Activated T-cell treated with anti-CD3 and anti-CD28 coated beads, Interleukin-2, amount 50 U/mL, for 4 hours (primary cell): ENCODE results near the gene H6PD. TPM values are rescaled to one million over a fixed set of nuclear protein-coding genes. Genes with fewer than 3 reads are reported as not detected.
A peak's percentile ranks its signal among the peaks of the same experiment; 100 is the strongest.
"Not testable (repeated sequence)": the region's sequence is repeated elsewhere in the genome, so short reads cannot be mapped to it uniquely, and the experiment has no call there.

Source experiments
- ATAC-seq, 2 donors: fragments of 200-7000 bp; cut with Tn5 transposase; one replicate each; pipeline ENCODE4 v1.10.0; 2021
- DNase-seq: peaks from one replicate; pipeline ENCODE4 v3.0.0-alpha.2; 2020
- H3K27me3 Mint-ChIP-seq: one replicate; pipeline ENCODE4 v1.8.0; 2021; ENCODE audit warnings: low read depth, mixed read lengths
- H3K36me3 Mint-ChIP-seq: one replicate; pipeline ENCODE4 v1.8.0; 2022; ENCODE audit warnings: mixed read lengths; ENCODE audit not compliant: insufficient read depth
- H3K4me1 Mint-ChIP-seq: one replicate; pipeline ENCODE4 v1.8.0; 2021; ENCODE audit warnings: low read depth, mixed read lengths
- H3K4me3 Mint-ChIP-seq: one replicate; pipeline ENCODE4 v1.8.0; 2021; ENCODE audit warnings: mild to moderate bottlenecking, moderate library complexity, mixed read lengths
- H3K9me3 Mint-ChIP-seq: one replicate; pipeline ENCODE4 v1.8.0; 2021; ENCODE audit warnings: mixed read lengths
- total RNA-seq, 3 donors: library from RNA; stranded (reverse); gene quantifications; one replicate each; pipeline ENCODE4 v1.2.1, GENCODE V29; 2021

H6PD gene
- total RNA-seq, 3 donors from 2014 or later, result 4.7 to 6.1 (median 5.0) TPM

DNA sequence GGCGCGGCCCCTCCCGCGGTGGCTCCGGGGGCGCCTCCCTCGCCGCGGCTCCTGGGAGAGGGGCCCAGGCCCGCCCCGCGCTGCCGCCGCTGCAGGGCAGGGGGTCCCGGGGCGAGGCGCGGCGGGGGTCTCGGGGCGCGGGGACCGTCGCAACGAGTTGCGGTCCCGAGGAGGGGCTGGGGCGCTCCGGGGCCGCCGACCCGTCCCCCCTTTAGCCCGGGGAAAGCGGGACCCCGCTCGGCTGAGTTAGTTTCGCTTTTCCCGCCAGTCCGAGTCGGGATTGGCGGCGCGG lies 58.6 kb downstream of the H6PD start:
- ATAC-seq (peak in 1 of 2 donors; percentile 35), DNase-seq (no peak)
- Mint-ChIP-seq H3K4me1 (peaks cover 23% of the 10 kb centered on the region), H3K27me3 (peaks cover 2% of the 10 kb centered on the region), H3K36me3 (peaks cover 8% of the 10 kb centered on the region), H3K9me3 (peaks cover 5% of the 10 kb centered on the region), H3K4me3 (no peak overlapping the region)

DNA sequence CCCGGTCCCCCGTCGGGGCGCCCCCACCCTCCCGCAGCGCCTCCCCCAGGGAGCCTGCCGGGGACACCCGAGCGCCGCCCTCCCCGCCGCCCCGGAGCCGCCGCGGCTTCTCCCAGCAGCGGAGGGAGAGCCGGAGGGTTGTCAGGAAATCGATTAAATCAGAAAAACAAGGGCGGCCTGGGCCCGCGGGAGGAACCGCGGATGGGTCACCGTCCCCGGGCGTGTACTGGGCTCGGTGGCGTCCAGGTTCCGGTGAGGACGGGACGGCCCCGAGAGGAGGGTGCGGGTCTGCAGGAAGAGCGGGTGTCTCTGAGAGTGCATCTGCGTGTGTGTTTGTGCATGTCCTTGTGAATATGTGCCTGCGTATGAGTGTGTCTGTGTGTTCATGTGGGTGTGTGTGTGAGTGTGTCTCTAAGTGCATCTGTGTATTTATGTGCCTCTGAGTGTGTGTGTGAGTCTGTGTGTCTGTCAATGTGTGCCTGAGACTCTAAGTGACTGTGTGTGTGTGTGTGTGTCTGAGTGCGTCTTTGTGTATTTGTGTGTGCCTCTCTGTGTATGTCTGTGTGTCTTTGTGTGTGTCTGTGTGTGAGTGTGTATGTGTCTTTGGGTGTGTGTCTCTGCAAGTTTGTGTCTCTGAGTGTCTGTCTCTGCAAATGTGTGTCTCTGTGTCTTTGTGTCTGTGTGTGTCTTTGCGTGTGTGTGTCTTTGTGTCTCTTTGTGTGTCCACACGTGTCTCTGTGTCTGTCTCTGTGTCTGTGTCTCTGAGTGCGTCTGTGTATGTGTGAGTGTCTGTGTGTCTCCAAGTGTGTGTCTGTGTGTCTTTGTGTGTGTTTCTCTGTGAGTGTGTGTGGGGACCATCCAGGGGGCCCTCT lies 59.2 kb downstream of the H6PD start:
- ATAC-seq (peak; percentile 27 to 31), DNase-seq (peak; percentile 28)
- Mint-ChIP-seq H3K27me3 (peaks cover 2% of the 10 kb centered on the region), H3K9me3 (peaks cover 4% of the 10 kb centered on the region), H3K36me3 (peaks cover 8% of the 10 kb centered on the region), H3K4me1 (peaks cover 23% of the 10 kb centered on the region), H3K4me3 (no peak overlapping the region)

DNA sequence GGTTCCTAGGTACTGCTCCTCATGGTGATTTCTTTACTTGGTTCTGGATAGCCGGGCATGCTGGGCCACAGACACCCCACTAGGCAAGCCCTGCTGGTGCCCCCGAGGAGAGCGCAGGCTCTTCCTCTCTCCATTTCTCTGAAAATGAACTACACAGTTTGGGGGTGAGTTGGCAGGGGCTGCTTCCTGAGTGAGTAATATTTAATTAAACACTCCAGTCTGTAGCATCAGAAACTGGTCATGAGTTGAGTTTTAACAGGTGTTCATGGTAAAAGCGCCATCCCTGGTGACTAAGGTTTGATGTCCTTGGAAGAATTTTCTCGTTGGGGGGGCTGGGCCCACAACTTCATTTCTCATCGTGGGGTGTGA lies 59.8 kb downstream of the H6PD start:
- H3K4me3 Mint-ChIP-seq, result no peak overlapping the region
- DNase-seq, result no peak
- no peaks in the 10 kb centered on the region for H3K9me3 Mint-ChIP-seq
- H3K36me3 Mint-ChIP-seq, result peaks cover 7% of the 10 kb centered on the region
- H3K4me1 Mint-ChIP-seq, result peaks cover 23% of the 10 kb centered on the region
- ATAC-seq, result peak; percentile 51 to 67
- H3K27me3 Mint-ChIP-seq, result peaks cover 2% of the 10 kb centered on the region

- no peak overlapping the region for H3K4me3 Mint-ChIP-seq
- peaks cover 18% of the 10 kb centered on the region for H3K4me1 Mint-ChIP-seq
- H3K36me3 Mint-ChIP-seq, result peaks cover 7% of the 10 kb centered on the region
- H3K9me3 Mint-ChIP-seq, result no peaks in the 10 kb centered on the region
- H3K27me3 Mint-ChIP-seq, result peaks cover 2% of the 10 kb centered on the region
- no peak for DNase-seq
- ATAC-seq, result peak; percentile 8 to 17
These were observed 60.5 kb downstream of the H6PD start for GRCh38 chr1:9294910-9295636.

GRCh38 chr1:9295884-9296283 lies 61.3 kb downstream of the H6PD start:
- Mint-ChIP-seq H3K36me3 (peaks cover 10% of the 10 kb centered on the region), H3K9me3 (no peaks in the 10 kb centered on the region), H3K4me1 (peaks cover 22% of the 10 kb centered on the region), H3K27me3 (peaks cover 2% of the 10 kb centered on the region), H3K4me3 (no peak overlapping the region)
- ATAC-seq (no peak), DNase-seq (no peak)

DNA sequence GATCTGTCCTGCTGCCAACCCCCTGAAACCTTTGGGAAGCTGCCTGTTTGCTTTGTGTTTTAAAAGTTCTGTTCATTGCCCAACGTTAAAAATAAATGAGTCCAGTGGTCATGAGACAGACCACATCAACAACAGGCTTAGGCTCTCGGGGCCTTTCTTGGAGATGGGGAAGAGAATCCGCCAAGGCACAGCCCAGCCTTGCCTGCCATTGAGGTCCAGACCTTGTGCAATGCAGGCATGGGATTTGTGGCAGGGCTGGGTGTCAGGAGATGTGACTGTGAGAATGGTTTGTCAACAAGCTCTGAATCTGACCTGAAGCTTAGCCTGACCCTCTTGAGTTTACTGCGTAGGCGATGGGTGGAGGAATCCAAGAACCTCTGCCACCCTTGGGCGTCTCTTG lies 62.3 kb downstream of the H6PD start:
- H3K27me3 Mint-ChIP-seq, result peaks cover 2% of the 10 kb centered on the region
- no peak for ATAC-seq
- no peak overlapping the region for H3K4me3 Mint-ChIP-seq
- peaks cover 13% of the 10 kb centered on the region for H3K36me3 Mint-ChIP-seq
- no peak for DNase-seq
- H3K4me1 Mint-ChIP-seq, result peaks cover 22% of the 10 kb centered on the region
- no peaks in the 10 kb centered on the region for H3K9me3 Mint-ChIP-seq

- no peak for ATAC-seq
- Mint-ChIP-seq H3K9me3 (no peaks in the 10 kb centered on the region), H3K36me3 (peaks cover 13% of the 10 kb centered on the region), H3K4me1 (peaks cover 23% of the 10 kb centered on the region), H3K4me3 (no peak overlapping the region), H3K27me3 (peaks cover 2% of the 10 kb centered on the region)
- no peak for DNase-seq
These were observed 63.3 kb downstream of the H6PD start for GRCh38 chr1:9297831-9298230.

DNA sequence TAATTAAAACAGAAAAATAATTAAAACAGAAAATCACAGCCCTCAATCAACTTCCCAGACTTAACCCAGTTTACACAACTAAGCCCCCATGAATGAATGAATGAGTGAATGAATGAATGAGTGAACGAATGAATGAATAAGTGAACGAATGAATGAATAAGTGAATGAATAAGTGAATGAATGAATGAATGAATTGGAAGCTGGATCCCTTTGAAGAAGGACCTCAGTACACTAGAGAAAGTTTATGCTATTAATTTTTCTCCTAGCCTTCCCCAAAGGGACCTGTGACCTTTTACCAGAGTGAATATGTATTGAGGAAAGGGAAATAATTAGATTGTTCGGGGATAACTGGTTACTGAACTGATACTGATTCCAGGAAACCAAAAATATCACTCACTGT lies 63.7 kb downstream of the H6PD start:
- H3K4me1 Mint-ChIP-seq, result peaks cover 25% of the 10 kb centered on the region
- H3K27me3 Mint-ChIP-seq, result peaks cover 2% of the 10 kb centered on the region
- no peak for ATAC-seq
- H3K36me3 Mint-ChIP-seq, result peaks cover 13% of the 10 kb centered on the region
- no peak overlapping the region for H3K4me3 Mint-ChIP-seq
- H3K9me3 Mint-ChIP-seq, result no peaks in the 10 kb centered on the region
- DNase-seq, result no peak

DNA sequence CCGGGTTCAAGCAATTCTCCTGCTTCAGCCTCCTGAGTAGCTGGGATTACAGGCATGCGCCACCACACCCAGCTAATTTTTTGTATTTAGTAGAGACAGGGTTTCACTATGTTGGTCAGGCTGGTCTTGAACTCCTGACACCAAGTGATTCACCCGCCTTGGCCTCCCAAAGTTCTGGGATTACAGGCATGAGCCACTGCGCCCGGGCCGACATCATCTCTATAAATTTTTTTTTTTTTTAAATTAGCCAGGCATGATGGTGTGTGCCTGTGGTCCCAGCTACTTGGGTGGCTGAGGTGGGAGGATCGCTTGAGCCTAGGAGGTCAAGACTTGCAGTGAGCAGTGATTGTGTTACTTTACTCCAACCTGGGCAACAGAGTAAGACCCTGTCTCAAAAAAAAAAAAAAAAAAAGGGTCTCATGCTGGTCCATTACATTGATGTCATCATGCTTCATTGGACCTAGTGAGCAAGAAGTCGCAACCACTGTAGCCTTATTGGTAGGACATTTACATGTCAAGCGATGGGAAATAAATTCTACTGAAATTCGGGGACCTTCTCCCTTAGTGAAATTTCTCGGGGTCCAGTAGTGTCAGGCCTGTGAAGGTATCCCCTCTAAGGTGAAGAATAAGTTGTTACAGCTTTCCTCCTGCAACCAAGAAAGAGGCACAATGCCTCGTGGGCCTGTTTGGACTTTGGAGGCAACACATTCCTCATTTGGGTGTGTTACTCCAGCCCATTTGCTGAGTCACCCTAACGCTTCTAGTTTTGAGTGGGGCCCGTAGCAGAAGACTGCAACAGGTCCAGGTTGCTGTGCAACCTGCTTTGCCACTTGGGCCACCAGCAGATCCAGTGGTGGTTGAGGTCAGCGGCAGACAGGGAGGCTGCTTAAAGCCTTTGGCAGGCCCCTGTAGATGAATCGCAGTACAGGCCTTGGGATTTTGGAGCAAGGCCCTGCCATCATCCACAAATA lies 65.3 kb downstream of the H6PD start:
- H3K36me3 Mint-ChIP-seq, result peaks cover 13% of the 10 kb centered on the region
- not testable (repeated sequence) for H3K27me3 Mint-ChIP-seq, H3K9me3 Mint-ChIP-seq, DNase-seq, ATAC-seq, H3K4me3 Mint-ChIP-seq
- peaks cover 25% of the 10 kb centered on the region for H3K4me1 Mint-ChIP-seq

- no peak overlapping the region for H3K4me3 Mint-ChIP-seq
- peaks cover 2% of the 10 kb centered on the region for H3K27me3 Mint-ChIP-seq
- no peaks in the 10 kb centered on the region for H3K9me3 Mint-ChIP-seq
- ATAC-seq (no peak), DNase-seq (no peak)
- H3K36me3 Mint-ChIP-seq, result peaks cover 13% of the 10 kb centered on the region
- H3K4me1 Mint-ChIP-seq, result peaks cover 24% of the 10 kb centered on the region
These were observed 66.0 kb downstream of the H6PD start for GRCh38 chr1:9300573-9300972.

GRCh38 chr1:9302745-9303524 lies 68.4 kb downstream of the H6PD start:
- ATAC-seq (no peak), DNase-seq (no peak)
- Mint-ChIP-seq H3K27me3 (no peaks in the 10 kb centered on the region), H3K36me3 (peaks cover 6% of the 10 kb centered on the region), H3K4me1 (peaks cover 14% of the 10 kb centered on the region), H3K4me3 (no peak overlapping the region), H3K9me3 (no peaks in the 10 kb centered on the region)

- H3K36me3 Mint-ChIP-seq, result peaks cover 6% of the 10 kb centered on the region
- no peaks in the 10 kb centered on the region for H3K9me3 Mint-ChIP-seq
- H3K4me1 Mint-ChIP-seq, result peaks cover 14% of the 10 kb centered on the region
- no peak for DNase-seq
- H3K4me3 Mint-ChIP-seq, result no peak overlapping the region
- no peaks in the 10 kb centered on the region for H3K27me3 Mint-ChIP-seq
- ATAC-seq, result no peak
These were observed 69.3 kb downstream of the H6PD start for GRCh38 chr1:9303916-9304315.

DNA sequence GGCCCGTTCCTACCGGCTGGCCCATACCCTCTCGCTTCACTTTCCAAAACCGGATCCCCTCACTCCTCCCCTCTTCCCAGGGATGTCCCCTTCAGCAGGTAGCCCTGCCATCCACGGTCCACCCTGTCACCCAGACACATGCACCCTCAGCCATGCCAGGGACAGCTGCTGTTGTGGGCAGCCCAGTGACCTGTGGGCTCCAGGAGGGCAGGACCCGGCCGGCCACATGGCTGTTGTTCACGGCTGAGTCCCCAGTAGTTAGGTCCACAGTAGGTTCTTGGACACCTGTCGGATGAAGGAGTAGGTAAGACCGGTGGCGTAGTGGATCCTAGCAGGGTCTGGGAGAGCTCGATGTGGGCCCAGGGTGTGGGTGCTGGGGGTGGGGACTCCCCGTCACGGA lies 70.6 kb downstream of the H6PD start:
- Mint-ChIP-seq H3K9me3 (no peaks in the 10 kb centered on the region), H3K4me3 (no peak overlapping the region)
- no peak for ATAC-seq

More for the DNA sequence above, 70.6 kb downstream of the H6PD start:
- H3K4me1 Mint-ChIP-seq, result peaks cover 16% of the 10 kb centered on the region
- no peaks in the 10 kb centered on the region for H3K27me3 Mint-ChIP-seq
- no peak for DNase-seq
- peaks cover 6% of the 10 kb centered on the region for H3K36me3 Mint-ChIP-seq
